Right lobe of liver (tissue), 4 donors: ENCODE data around the gene TUNAR.

Experiments used
- CTCF ChIP-seq, 4 donors: fragments of 200-600 bp in 3 of 4; fragments of 450-650 bp in 1 of 4; IDR thresholded peaks; one replicate each; pipeline versions ENCODE4 v1.5.1 to v1.8.0; 2016 to 2022; ENCODE audit warnings: antibody characterized with exemption in 4 of 4, mild to moderate bottlenecking in 2 of 4
- POLR2A ChIP-seq: fragments of 450-650 bp; IDR thresholded peaks from one replicate; pipeline ENCODE4 v1.6.1; 2017; ENCODE audit warnings: antibody characterized with exemption, mild to moderate bottlenecking
- donor health status: DM: no; HTN: no; CAD: no.
- donor health status: DM: no; HTN: no; CAD: no.
- donor health status: DM: no; HTN: yes; CAD: no.

GRCh38 chr14:95906591-95906990, 30.0 kb downstream of the TUNAR start:
- TF ChIP-seq POLR2A (no peak), CTCF (IDR thresholded peaks at IDR 0.05) (no peak)
